K562 (cell line): ENCODE measurements around the gene URB2. TPM values are rescaled to one million over a fixed set of nuclear protein-coding genes. Genes with fewer than 3 reads are reported as not detected.

Source experiments
- ATAC-seq: fragments of 200-7000 bp; cut with Tn5 transposase; 3 replicates; pipeline ENCODE4 v1.9.1; 2020; ENCODE audit warnings: moderate library complexity
- BruUV-seq: library from RNA; stranded (reverse); fragments of 400-500 nt; replicated peaks from 2 replicates; lab custom pipeline; 2021; lab: Mats Ljungman, UMichigan
- CTCF ChIA-PET: fragments of 300-600 bp; formaldehyde crosslinking; extraction: SDS; loops from one replicate; lab custom pipeline; 2021; ENCODE audit warnings: low intra/inter-chr PET ratio; lab: Yijun Ruan, JAX
- POLR2A ChIA-PET: fragments of 300-600, 350-650 bp; sonication (Branson Sonifier 250); formaldehyde crosslinking; extraction: SDS; loops from one replicate; lab custom pipeline; 2021; ENCODE audit warnings: antibody characterized with exemption, inconsistent platforms; lab: Yijun Ruan, JAX
- DNase-seq, 4 experiments: peaks; one replicate each; pipeline versions ENCODE4 v3.0.0 to v3.0.0-alpha.2; 2011 to 2018; ENCODE audit warnings: low spot score in 3 of 4, mixed read lengths in 3 of 4; ENCODE audit errors: extremely low read depth in 1 of 4
- FAIRE-seq: peaks from 2 replicates; lab custom pipeline; 2011; peaks lifted over from hg19 to GRCh38; lab: Jason Lieb, UNC
- H2AFZ ChIP-seq: 2 replicates; pipeline ENCODE4 v1.6.0; 2011; ENCODE audit warnings: low read depth, low read length, control low read depth, inconsistent platforms
- H3K27ac ChIP-seq: fragments of 200-600 bp; 3 replicates; pipeline ENCODE4 v1.8.0; 2011; ENCODE audit warnings: low read depth, mild to moderate bottlenecking, control low read depth, inconsistent platforms, low read length, moderate library complexity, mixed read lengths; ENCODE audit errors: extremely low read depth
- H3K27me3 ChIP-seq, 2 experiments: fragments of 300-600 bp in 1 of 2; 2 replicates in 1 of 2; 3 replicates in 1 of 2; pipeline versions ENCODE4 v1.6.0 to v1.8.0; 2011; ENCODE audit warnings: inconsistent platforms in 2 of 2, low read length in 2 of 2, mild to moderate bottlenecking in 1 of 2, mixed read lengths in 1 of 2, moderate library complexity in 1 of 2; ENCODE audit not compliant: control insufficient read depth in 2 of 2, insufficient read depth in 2 of 2
- H3K36me3 ChIP-seq: fragments of 300-600 bp; 3 replicates; pipeline ENCODE4 v1.8.0; 2011; ENCODE audit warnings: mild to moderate bottlenecking, low read length, inconsistent platforms; ENCODE audit not compliant: control insufficient read depth, insufficient read depth
- H3K4me1 ChIP-seq, 2 experiments: fragments of 200-600 bp in 1 of 2; replicated peaks in 1 of 2; 2 replicates in 1 of 2; 3 replicates in 1 of 2; pipeline versions ENCODE4 v1.5.1 to v1.8.0; 2011; ENCODE audit warnings: inconsistent platforms in 2 of 2, low read length in 2 of 2, mild to moderate bottlenecking in 1 of 2, mixed read lengths in 1 of 2, moderate library complexity in 1 of 2; ENCODE audit not compliant: control insufficient read depth in 2 of 2, insufficient read depth in 2 of 2
- H3K4me2 ChIP-seq: 2 replicates; pipeline ENCODE4 v1.6.1; 2011; ENCODE audit warnings: low read length, control low read depth, inconsistent platforms, mixed read lengths; ENCODE audit not compliant: insufficient read depth
- H3K4me3 ChIP-seq: fragments of 200-600 bp; sonication (generic), shearing (Covaris generic); 2 replicates; pipeline ENCODE4 v1.5.1; 2016; ENCODE audit warnings: control low read depth, inconsistent platforms
- H3K79me2 ChIP-seq: fragments of 200-600 bp; 3 replicates; pipeline ENCODE4 v1.8.0; 2011; ENCODE audit warnings: low read length, inconsistent platforms; ENCODE audit not compliant: control insufficient read depth, insufficient read depth
- H3K9ac ChIP-seq, 2 experiments: 2 replicates each; pipeline versions ENCODE4 v1.6.0 to v1.6.1; 2011; ENCODE audit warnings: low read depth in 2 of 2, low read length in 2 of 2, control low read depth in 1 of 2, inconsistent platforms in 1 of 2, mild to moderate bottlenecking in 1 of 2, mixed read lengths in 1 of 2; ENCODE audit not compliant: insufficient read depth in 1 of 2
- H3K9me1 ChIP-seq: one replicate; pipeline ENCODE4 v1.6.0; 2011; ENCODE audit warnings: inconsistent platforms, mild to moderate bottlenecking, low read length, moderate library complexity; ENCODE audit not compliant: control insufficient read depth, insufficient read depth
- H3K9me3 ChIP-seq: replicated peaks from 2 replicates; pipeline ENCODE4 v1.5.1; 2011; ENCODE audit warnings: low read depth, low read length, inconsistent platforms; ENCODE audit not compliant: control insufficient read depth, insufficient read depth
- H4K20me1 ChIP-seq: replicated peaks from 2 replicates; pipeline ENCODE4 v1.6.1; 2011; ENCODE audit warnings: low read length, inconsistent platforms, mixed read lengths; ENCODE audit not compliant: control insufficient read depth, insufficient read depth
- ATF6 ChIP-seq: sonication (generic); formaldehyde crosslinking; IDR thresholded peaks from 2 replicates; pipeline ENCODE4 v1.4.0; 2020; ENCODE audit warnings: mild to moderate bottlenecking, missing genetic modification reagents
- C11orf30 ChIP-seq: fragments of 450-650 bp; IDR thresholded peaks from 2 replicates; pipeline ENCODE4 v1.6.1; 2016; ENCODE audit warnings: low read depth, mild to moderate bottlenecking
- CHD4 ChIP-seq: fragments of 200-600 bp; sonication (generic); IDR thresholded peaks from 3 replicates; pipeline ENCODE4 v1.6.1; 2012; ENCODE audit warnings: low read depth, mild to moderate bottlenecking, mixed read lengths, low read length, inconsistent platforms; ENCODE audit not compliant: insufficient read depth, insufficient replicate concordance, poor library complexity, severe bottlenecking
- GMEB1 ChIP-seq: fragments of 250-450 bp; sonication (Bioruptor Pico); IDR thresholded peaks from 2 replicates; pipeline ENCODE4 v1.4.0; 2020; ENCODE audit warnings: mild to moderate bottlenecking
- MAFG ChIP-seq: fragments of 450-650 bp; conservative IDR thresholded peaks from 2 replicates; pipeline ENCODE4 v1.6.1; 2016; ENCODE audit warnings: missing genetic modification characterization, missing compliant biosample characterization
- MED1 ChIP-seq: sonication (generic); formaldehyde crosslinking; IDR thresholded peaks from 2 replicates; pipeline ENCODE4 v1.8.1; 2023; ENCODE audit warnings: missing genetic modification reagents, borderline replicate concordance
- MXD1 ChIP-seq: fragments of 250-450 bp; sonication (Bioruptor Pico); IDR thresholded peaks from 2 replicates; pipeline ENCODE4 v1.8.0; 2021; ENCODE audit warnings: borderline replicate concordance, mild to moderate bottlenecking, moderate library complexity; ENCODE audit not compliant: poor library complexity, severe bottlenecking
- ZNF184 ChIP-seq: sonication (generic); formaldehyde crosslinking; IDR thresholded peaks from 2 replicates; pipeline ENCODE4 v1.5.0; 2020; ENCODE audit warnings: missing genetic modification reagents
- ZNF316 ChIP-seq: fragments of 450-650 bp; IDR thresholded peaks from 2 replicates; pipeline ENCODE4 v1.6.1; 2016
- ZNF75A ChIP-seq: fragments of 450-650 bp; formaldehyde crosslinking; IDR thresholded peaks from 2 replicates; pipeline ENCODE4 v1.4.0; 2020; ENCODE audit warnings: mild to moderate bottlenecking
- ZNF77 ChIP-seq: fragments of 250-450 bp; sonication (Bioruptor Pico); IDR thresholded peaks from 2 replicates; pipeline ENCODE4 v1.5.0; 2020
- WGBS: fragments of 100-300 bp; shearing (Covaris generic); methylation state at CpG from one replicate; pipeline ENCODE4 v1.1.6; 2016; ENCODE audit warnings: low coverage, mixed read lengths; ENCODE audit not compliant: insufficient coverage; ENCODE audit errors: missing lambda C conversion rate; 5-methylcytosine and 5-hydroxymethylcytosine counted together
- in situ Hi-C: fragments of 300-500 bp; cut with MboI; formaldehyde crosslinking; loops from 4 replicates; pipeline ENCODE4 v1.15.0; 2018; ENCODE audit warnings: inconsistent platforms, mixed read lengths
- intact Hi-C: fragments of 100-400 bp; cut with micrococcal nuclease; formaldehyde crosslinking; loops from 2 replicates; pipeline ENCODE4 v1.14.2; 2022
- polyA plus RNA-seq, 8 experiments: library from polyadenylated mRNA; depleted of rRNA in 4 of 8; stranded (reverse) in 5 of 8; unstranded in 3 of 8; fragments of >200 nt; fragmentation: Nextera tagmentation in 2 of 8; fragmentation: Illumina TruSeq in 1 of 8; extraction: Ambion mirVana in 2 of 8; extraction: Trizol in 1 of 8; gene quantifications; 2 replicates each; pipeline versions ENCODE4 v1.2.1 to v1.2.3, GENCODE V29; 2011 to 2014; ENCODE audit warnings: inconsistent platforms in 1 of 8, missing spikeins in 1 of 8
- total RNA-seq, 7 experiments: library from RNA; depleted of rRNA in 6 of 7; stranded (reverse); fragments of >200 nt in 6 of 7; fragmentation: Illumina TruSeq in 2 of 7; extraction: Trizol in 2 of 7; gene quantifications; 2 replicates each; pipeline versions ENCODE4 v1.2.1 to v1.2.3, GENCODE V29; 2011 to 2021; ENCODE audit warnings: low replicate concordance in 1 of 7

Gene URB2
- total and polyA plus RNA-seq, 9 of the 15 experiments (the other 6 are each of a cell fraction or from before 2014, with no cell fraction given): 2.8 to 28.3 (median 19.0) TPM

- H3K9me1 ChIP-seq: no peaks in the 10 kb centered on the region
- BruUV-seq: no TSS peak
- H3K9me3 ChIP-seq: no peaks in the 10 kb centered on the region
- no peak overlapping the region for H3K4me3 ChIP-seq
- POLR2A ChIA-PET: no interaction called here
- peaks cover 11% of the 10 kb centered on the region; the same call in 1 of the 3 replicates for H3K79me2 ChIP-seq
- no peaks in the 10 kb centered on the region for H3K27me3 ChIP-seq
- intact Hi-C loops (no loop called here), in situ Hi-C loops (no loop called here)
- CTCF ChIA-PET: no interaction called here
- peaks cover 86% of the 10 kb centered on the region for H3K36me3 ChIP-seq
- no peak overlapping the region for H2AFZ ChIP-seq
- ATAC-seq (no peak), DNase-seq (no peak), FAIRE-seq (no peak)
- H4K20me1 ChIP-seq: no peaks in the 10 kb centered on the region; the same call in 1 of the 2 replicates
- H3K4me1 ChIP-seq: no peaks in the 10 kb centered on the region
- TF ChIP-seq ZNF75A (no peak), ZNF184 (CRISPR knock-in tag) (no peak), ZNF77 (CRISPR knock-in tag) (no peak), GMEB1 (CRISPR knock-in tag) (no peak), ATF6 (CRISPR knock-in tag) (no peak), MAFG (tag) (peak; percentile 51; the same call in 1 of the 2 replicates), C11orf30 (peak; percentile 65), ZNF316 (peak; percentile 87), MED1 (no peak), CHD4 (no peak), MXD1 (CRISPR knock-in tag) (no peak)
- TF ChIP-seq, all 486 proteins: peak for 3
- no peak overlapping the region for H3K4me2 ChIP-seq
- WGBS: 80% methylated on average over 7 of the region's 7 CpGs
- H3K27ac ChIP-seq: no peak overlapping the region
- H3K9ac ChIP-seq: no peak overlapping the region
Measured at GRCh38 chr1:229603371-229604005, 22.6 kb upstream of the URB2 start.
